Stimulated activated CD8-positive, alpha-beta memory T cell treated with anti-CD3 and anti-CD28 coated beads, Interleukin-7, amount 100 ng/mL, for 1 hour (primary cell): ENCODE results near the gene GDF3.
"Not testable (repeated sequence)": the region's sequence is repeated elsewhere in the genome, so short reads cannot be mapped to it uniquely, and the experiment has no call there.

Source experiments
- DNase-seq, 2 donors: peaks; one replicate each; pipeline ENCODE4 v3.0.0-alpha.2; 2020; ENCODE audit warnings: low read depth in 2 of 2

The GDF3 gene

GRCh38 chr12:7695566-7696197, at the start of gene GDF3:
Gene GDF3 (minus strand): TSS chr12:7695775. CDS start chr12:7695728, 47 bp downstream.
- no peak for DNase-seq

DNA sequence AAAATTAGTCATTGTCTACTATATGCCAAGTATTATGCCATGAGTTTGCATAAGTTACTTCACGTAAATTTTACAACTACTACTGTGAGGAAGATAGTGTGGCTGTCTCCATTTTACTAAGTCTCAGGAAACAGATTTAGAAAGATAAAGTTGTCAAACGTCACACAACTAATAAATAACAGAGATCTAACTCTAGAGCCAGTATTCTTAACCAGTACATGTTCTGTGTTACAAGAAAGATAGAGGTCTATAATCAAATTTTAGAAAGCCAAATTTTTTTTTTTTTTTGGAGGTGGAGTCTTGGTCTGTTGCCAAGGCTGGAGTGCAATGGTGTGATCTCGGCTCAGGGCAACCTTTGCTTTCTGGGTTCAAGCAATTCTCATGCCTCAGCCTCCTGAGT, 37.4 kb upstream of the GDF3 start:
- DNase-seq, result no peak

- DNase-seq, result no peak
These were observed 35.9 kb upstream of the GDF3 start for GRCh38 chr12:7731486-7731885.

GRCh38 chr12:7730984-7731383, 35.4 kb upstream of the GDF3 start:
- not testable (repeated sequence) for DNase-seq

- no peak for DNase-seq
These were observed 34.2 kb upstream of the GDF3 start for GRCh38 chr12:7729746-7730145.

GRCh38 chr12:7723926-7724325, 28.4 kb upstream of the GDF3 start:
- DNase-seq, result no peak

- DNase-seq, result no peak
These were observed 24.6 kb upstream of the GDF3 start for GRCh38 chr12:7719946-7720730.

DNA sequence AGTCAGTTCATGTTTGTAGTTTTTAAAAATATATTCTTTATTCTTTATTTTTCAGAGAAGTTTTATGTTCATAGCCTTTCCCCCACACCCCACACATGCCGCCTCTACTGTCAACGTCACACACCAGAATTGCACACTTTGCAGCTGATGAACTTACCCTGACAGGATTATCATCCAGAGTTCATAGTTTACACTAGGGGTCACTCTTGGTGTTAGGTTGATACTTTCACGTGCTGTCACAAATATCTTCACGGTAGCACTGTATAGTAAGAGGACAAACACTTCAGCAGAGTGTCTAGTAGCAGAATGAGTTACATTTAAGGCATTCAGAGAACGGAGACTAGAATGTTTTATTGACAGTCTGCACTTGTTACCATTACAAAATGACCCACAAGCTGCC, 20.8 kb upstream of the GDF3 start:
- DNase-seq, result no peak

DNA sequence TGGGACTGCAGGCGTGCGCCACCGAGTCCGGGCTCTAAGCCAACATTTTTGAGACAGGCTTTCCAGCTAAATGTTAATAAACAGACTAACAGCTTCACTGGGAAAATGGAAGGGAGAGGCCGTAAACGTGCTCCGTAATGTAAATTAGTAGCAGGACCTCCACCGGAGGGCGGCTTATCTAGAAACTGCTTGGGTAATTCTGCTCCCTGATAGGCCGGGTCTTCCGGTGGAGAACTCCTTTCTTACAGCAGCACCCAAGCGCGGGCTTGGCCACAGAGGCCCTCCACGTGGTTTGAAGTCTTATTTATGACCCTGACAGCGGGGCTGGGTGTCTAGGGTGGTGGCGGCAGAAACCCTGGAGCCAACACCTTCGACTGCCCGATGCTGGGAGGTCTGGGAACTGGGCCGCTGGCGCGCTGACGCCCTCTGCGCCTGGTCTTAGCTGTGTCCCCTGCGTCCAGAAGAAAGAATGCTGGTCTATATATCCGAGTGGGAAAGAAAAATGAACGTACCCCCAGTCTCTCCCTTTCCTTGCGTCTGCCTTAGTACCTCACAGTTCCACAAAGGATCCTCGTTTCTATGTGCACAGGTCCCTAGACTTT, 17.4 kb upstream of the GDF3 start:
- DNase-seq, result no peak

DNA sequence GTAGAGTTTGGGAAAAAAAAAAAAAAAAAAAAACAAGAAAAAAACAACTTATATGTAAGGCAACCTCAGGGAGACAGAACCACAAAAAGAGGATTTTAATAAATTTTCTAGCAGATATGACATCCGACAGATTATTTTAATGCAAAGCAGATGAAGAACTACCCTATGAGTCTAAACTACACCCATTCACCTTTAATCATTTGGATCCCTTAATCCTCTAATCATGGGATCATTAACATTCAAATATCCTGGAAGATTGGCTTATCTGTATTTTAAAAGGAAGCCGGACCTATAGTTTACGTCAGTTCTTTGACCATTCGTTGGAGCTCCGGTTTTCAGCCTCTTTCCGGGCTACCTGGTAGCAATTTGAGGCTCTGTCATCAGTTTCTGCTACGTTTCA, 15.6 kb upstream of the GDF3 start, which contains the start of gene DPPA3:
Gene DPPA3 (plus strand): TSS at position 301 of the 400 bp plus-strand sequence. CDS start 138 bp downstream, outside the sequence.
- DNase-seq, result no peak

DNA sequence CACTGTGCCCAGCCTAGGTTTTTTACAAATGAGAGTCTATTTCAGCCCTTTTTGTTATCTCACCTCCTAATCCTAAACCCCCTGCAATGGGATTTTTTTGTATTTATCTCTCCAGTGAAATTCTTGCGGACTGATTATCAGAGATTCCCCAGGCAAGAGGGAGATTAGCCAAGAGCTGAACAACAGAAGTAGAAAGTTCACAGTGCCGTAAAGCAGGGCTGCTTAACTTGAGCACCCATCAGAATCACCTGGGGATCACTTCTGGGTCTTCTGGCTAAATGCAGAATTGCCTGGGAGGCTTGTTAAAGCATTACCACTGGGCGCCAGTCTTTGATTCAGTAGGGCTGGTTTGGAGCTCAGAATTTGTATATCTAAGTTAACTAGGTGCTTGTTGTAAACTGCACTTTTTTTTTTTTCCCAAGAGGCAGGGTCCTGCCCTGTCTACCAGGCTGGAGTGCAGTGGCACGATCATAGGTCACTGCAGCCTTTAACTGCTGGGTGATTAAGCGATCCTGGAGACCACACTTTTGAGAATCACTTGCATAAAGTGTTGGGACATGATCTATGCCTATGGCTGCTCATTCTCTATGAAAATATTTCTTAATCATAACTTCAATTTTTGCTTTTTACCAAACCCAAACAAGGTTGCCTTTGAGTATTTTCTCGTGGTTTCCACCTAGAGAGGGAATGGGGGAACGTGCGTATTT, 14.5 kb upstream of the GDF3 start:
- DNase-seq, result no peak

DNA sequence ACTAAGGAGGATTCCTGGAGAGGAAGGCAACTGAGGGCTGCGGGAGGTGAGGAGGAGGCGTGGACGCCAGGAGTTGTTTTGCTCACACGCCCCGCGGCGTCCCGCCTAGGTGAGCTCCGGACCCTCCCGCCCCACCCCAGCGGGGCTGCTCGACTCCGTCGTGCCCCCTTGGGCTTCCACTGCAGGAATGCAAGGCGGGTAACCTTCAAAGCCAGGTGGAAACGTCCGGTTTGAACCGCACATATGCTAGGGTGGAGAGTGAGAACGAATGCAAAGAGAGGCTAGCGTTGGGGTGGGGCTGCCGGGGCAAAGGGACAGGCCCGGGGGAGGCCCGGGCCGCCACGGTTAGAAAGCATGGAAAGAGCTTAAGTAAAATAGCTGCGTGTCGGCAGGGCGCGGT, 10.3 kb upstream of the GDF3 start:
- DNase-seq, result no peak

- DNase-seq, result no peak
These were observed 376 bp downstream of the GDF3 start for GRCh38 chr12:7695237-7695560.

- no peak for DNase-seq
These were observed 879 bp downstream of the GDF3 start for GRCh38 chr12:7694556-7695236.

- DNase-seq, result no peak
These were observed 1.8 kb downstream of the GDF3 start for GRCh38 chr12:7693793-7694192.

DNA sequence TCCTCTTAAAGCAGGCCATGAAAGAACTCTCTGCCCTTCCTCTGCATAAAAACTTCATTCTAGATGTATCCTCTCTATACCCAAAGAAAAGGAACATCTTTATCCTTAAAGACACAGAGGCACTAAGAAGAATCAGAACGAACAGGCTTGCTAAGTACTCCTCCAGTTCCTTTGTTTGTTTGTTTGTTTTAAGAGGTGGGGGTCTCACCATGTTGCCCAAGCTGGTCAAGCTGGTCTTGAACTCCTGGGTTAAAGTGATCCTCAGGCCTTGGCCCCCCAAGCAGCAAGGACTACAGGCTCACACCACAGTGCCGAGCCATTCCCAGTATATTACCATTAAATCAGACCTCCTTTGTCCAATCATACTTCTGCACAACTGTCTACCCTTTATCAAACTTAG, 14.0 kb downstream of the GDF3 start:
- no peak for DNase-seq

DNA sequence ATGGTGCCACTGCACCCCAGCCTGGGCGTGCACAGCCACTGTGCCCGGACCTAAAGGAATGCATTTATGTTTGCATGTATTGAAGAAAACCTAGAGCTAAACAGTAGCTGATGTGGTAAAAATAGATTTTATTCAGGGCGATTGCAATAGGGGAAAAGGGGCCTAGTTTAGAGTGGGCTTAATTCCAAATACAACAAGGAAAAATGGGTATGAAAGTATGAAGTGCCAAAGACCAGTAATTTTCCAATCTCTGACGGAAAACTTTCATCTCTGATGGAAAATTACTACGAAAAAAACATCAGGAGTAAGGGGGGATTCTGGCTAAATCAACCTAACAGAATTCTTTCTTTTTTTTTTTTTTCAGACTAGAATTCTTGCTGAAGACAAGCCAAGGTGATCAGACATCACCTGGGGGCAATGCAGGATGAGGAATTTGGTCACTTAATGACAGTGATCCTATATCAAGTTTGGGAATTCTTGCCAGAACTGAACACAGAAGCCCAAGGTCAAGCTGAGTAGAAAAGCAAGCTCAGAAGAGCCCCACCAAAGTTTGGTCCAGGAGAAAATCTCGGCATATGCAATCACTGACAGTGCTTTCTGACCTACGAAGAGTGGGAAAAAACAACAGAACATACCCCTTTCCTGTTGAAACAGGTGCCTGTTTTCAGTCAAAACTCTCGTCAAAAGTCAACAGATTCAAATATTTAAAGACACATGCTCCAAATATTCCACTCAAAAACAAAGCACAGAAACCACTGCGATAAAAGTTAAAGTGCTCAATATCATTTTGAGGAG, 16.1 kb downstream of the GDF3 start:
- no peak for DNase-seq

- DNase-seq, result no peak
These were observed 16.8 kb downstream of the GDF3 start for GRCh38 chr12:7678744-7679143.

- DNase-seq, result not testable (repeated sequence)
These were observed 18.1 kb downstream of the GDF3 start for GRCh38 chr12:7677432-7677888.

GRCh38 chr12:7675455-7675854, 20.1 kb downstream of the GDF3 start:
- not testable (repeated sequence) for DNase-seq

DNA sequence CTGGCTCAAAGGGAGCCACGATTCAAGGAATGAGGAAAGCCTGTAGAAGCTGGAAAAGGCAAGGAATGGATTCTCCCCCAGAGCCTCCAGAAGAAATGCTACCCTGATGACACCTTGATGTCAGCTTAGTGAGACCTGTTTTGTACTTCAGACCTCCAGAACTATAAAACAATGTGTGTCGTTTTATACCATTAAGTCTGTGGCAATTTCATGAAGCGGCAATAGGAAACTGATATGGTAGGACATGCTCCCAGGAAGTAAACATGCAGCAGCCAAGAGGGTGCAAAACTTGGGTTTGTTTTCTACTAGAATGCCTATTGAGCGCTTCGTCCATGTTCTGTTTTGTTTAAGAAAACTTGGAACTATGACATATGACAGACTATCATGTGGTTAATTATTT, 27.4 kb downstream of the GDF3 start:
- no peak for DNase-seq
